ENCODE measurements around the gene NAALADL2. TPM values are rescaled to one million over a fixed set of nuclear protein-coding genes. Genes with fewer than 3 reads are reported as not detected.
"Not testable (repeated sequence)": the region's sequence is repeated elsewhere in the genome, so short reads cannot be mapped to it uniquely, and the experiment has no call there.

NAALADL2 gene
- total and polyA plus RNA-seq, 2 experiments from 2014 or later: 3.4 to 15.3 TPM

DNA sequence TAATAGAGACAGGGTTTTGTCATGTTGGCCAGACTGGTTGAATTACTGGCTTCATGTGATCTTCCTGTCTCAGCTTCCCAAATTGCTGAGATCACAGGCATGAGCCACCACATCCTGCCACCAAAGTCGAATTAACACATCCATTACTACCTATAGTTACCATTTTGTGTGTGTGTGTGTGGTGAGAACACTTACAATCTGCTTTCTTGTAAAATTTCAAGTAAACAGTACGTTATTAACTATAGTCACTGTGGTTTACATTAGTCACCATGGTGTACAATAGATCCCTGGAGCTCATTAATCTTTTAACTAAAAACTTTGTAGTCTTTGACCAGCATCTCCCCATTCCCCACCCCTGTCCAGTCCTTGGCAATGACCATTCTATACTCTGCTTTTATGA lies 270.0 kb downstream of the NAALADL2 start:
- Histone ChIP-seq H3K27ac (no peak overlapping the region), H3K79me2 (no peaks in the 10 kb centered on the region), H3K4me2 (no peak overlapping the region), H3K4me3 (no peak overlapping the region), H3K9me3 (ENCODE audit: low read depth) (no peaks in the 10 kb centered on the region), H3K4me1 (ENCODE audit: insufficient read depth) (no peaks in the 10 kb centered on the region), H3K36me3 (replicated peaks; ENCODE audit: insufficient read depth, low read depth) (no peaks in the 10 kb centered on the region), H4K20me1 (ENCODE audit: insufficient read depth, poor library complexity, severe bottlenecking) (no peaks in the 10 kb centered on the region), H3K9me2 (replicated peaks; ENCODE audit: insufficient read depth) (no peaks in the 10 kb centered on the region), H2AFZ (no peak overlapping the region), H3K27me3 (no peaks in the 10 kb centered on the region)
- TF ChIP-seq EZH2phosphoT487 (IDR thresholded peaks at IDR 0.05; ENCODE audit: low read depth, severe bottlenecking, unreplicated experiment): no peak
- no peak for TF ChIP-seq EZH2 (IDR thresholded peaks at IDR 0.05; ENCODE audit: borderline replicate concordance)
- TF ChIP-seq, protein P1, sequence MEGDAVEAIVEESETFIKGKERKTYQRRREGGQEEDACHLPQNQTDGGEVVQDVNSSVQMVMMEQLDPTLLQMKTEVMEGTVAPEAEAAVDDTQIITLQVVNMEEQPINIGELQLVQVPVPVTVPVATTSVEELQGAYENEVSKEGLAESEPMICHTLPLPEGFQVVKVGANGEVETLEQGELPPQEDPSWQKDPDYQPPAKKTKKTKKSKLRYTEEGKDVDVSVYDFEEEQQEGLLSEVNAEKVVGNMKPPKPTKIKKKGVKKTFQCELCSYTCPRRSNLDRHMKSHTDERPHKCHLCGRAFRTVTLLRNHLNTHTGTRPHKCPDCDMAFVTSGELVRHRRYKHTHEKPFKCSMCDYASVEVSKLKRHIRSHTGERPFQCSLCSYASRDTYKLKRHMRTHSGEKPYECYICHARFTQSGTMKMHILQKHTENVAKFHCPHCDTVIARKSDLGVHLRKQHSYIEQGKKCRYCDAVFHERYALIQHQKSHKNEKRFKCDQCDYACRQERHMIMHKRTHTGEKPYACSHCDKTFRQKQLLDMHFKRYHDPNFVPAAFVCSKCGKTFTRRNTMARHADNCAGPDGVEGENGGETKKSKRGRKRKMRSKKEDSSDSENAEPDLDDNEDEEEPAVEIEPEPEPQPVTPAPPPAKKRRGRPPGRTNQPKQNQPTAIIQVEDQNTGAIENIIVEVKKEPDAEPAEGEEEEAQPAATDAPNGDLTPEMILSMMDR (IDR thresholded peaks at IDR 0.05; ENCODE audit: poor library complexity): no peak
- 79% methylated on average over 2 of the region's 2 CpGs for WGBS (ENCODE audit: low lambda C conversion rate, missing lambda C conversion rate)
- DNase-seq (ENCODE audit: low spot score): no peak

- Histone ChIP-seq H3K36me3 (replicated peaks; ENCODE audit: insufficient read depth, low read depth) (no peaks in the 10 kb centered on the region), H3K79me2 (no peaks in the 10 kb centered on the region), H4K20me1 (ENCODE audit: insufficient read depth, poor library complexity, severe bottlenecking) (no peaks in the 10 kb centered on the region), H2AFZ (no peak overlapping the region), H3K4me1 (ENCODE audit: insufficient read depth) (no peaks in the 10 kb centered on the region), H3K27me3 (no peaks in the 10 kb centered on the region), H3K27ac (no peak overlapping the region), H3K4me3 (no peak overlapping the region), H3K9me3 (ENCODE audit: low read depth) (no peaks in the 10 kb centered on the region), H3K4me2 (no peak overlapping the region), H3K9me2 (replicated peaks; ENCODE audit: insufficient read depth) (no peaks in the 10 kb centered on the region)
- 92% methylated on average over 2 of the region's 2 CpGs for WGBS (ENCODE audit: low lambda C conversion rate, missing lambda C conversion rate)
- TF ChIP-seq EZH2phosphoT487 (IDR thresholded peaks at IDR 0.05; ENCODE audit: low read depth, severe bottlenecking, unreplicated experiment) (no peak), EZH2 (IDR thresholded peaks at IDR 0.05; ENCODE audit: borderline replicate concordance) (no peak)
- TF ChIP-seq, protein P1 (IDR thresholded peaks at IDR 0.05; ENCODE audit: poor library complexity): no peak
- DNase-seq (ENCODE audit: low spot score): no peak
These were observed 270.4 kb downstream of the NAALADL2 start for GRCh38 chr3:175129571-175129970.

GRCh38 chr3:175131866-175132265 lies 272.7 kb downstream of the NAALADL2 start:
- H3K27me3 ChIP-seq; H2AFZ ChIP-seq; H3K4me1 ChIP-seq (ENCODE audit: insufficient read depth); H3K27ac ChIP-seq; H3K9me2 ChIP-seq (replicated peaks; ENCODE audit: insufficient read depth); H4K20me1 ChIP-seq (ENCODE audit: insufficient read depth, poor library complexity, severe bottlenecking); DNase-seq (ENCODE audit: low spot score); H3K36me3 ChIP-seq (replicated peaks; ENCODE audit: insufficient read depth, low read depth); H3K4me2 ChIP-seq; H3K4me3 ChIP-seq; H3K9me3 ChIP-seq (ENCODE audit: low read depth); H3K79me2 ChIP-seq: not testable (repeated sequence)
- no CpG with 5 or more reads among the region's 28 CpGs for WGBS (ENCODE audit: low lambda C conversion rate, missing lambda C conversion rate)

DNA sequence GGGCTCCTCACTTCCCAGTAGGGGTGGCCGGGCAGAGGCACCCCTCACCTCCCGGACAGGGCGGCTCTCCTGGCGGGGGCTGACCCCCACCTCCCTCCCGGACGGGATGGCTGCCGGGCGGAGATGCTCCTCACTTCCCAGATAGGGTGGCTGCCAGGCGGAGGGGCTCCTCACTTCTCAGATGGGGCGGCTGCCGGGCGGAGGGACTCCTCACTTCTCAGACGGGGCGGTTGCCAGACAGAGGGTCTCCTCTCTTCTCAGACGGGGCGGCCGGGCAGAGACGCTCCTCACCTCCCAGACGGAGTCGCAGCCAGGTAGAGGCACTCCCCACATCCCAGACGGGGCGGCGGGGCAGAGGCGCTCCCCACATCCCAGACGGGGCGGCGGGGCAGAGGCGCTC lies 273.6 kb downstream of the NAALADL2 start:
- not testable (repeated sequence) for H3K27ac ChIP-seq; H4K20me1 ChIP-seq (ENCODE audit: insufficient read depth, poor library complexity, severe bottlenecking); H3K9me3 ChIP-seq (ENCODE audit: low read depth); DNase-seq (ENCODE audit: low spot score); H3K4me3 ChIP-seq; H3K27me3 ChIP-seq; H3K9me2 ChIP-seq (replicated peaks; ENCODE audit: insufficient read depth); H3K4me2 ChIP-seq; H3K36me3 ChIP-seq (replicated peaks; ENCODE audit: insufficient read depth, low read depth); H2AFZ ChIP-seq; H3K4me1 ChIP-seq (ENCODE audit: insufficient read depth); H3K79me2 ChIP-seq
- 91% methylated on average over 10 of the region's 28 CpGs for WGBS (ENCODE audit: low lambda C conversion rate, missing lambda C conversion rate)

- no peaks in the 10 kb centered on the region for H3K4me1 ChIP-seq (ENCODE audit: insufficient read depth)
- no peak for DNase-seq (ENCODE audit: low spot score)
- H4K20me1 ChIP-seq (ENCODE audit: insufficient read depth, poor library complexity, severe bottlenecking): no peaks in the 10 kb centered on the region
- 95% methylated on average over 2 of the region's 2 CpGs for WGBS (ENCODE audit: low lambda C conversion rate, missing lambda C conversion rate)
- no peak overlapping the region for H3K27ac ChIP-seq
- H3K9me3 ChIP-seq (ENCODE audit: low read depth): no peaks in the 10 kb centered on the region
- TF ChIP-seq EZH2phosphoT487 (IDR thresholded peaks at IDR 0.05; ENCODE audit: low read depth, severe bottlenecking, unreplicated experiment) (no peak), EZH2 (IDR thresholded peaks at IDR 0.05; ENCODE audit: borderline replicate concordance) (no peak)
- TF ChIP-seq, protein P1 (IDR thresholded peaks at IDR 0.05; ENCODE audit: poor library complexity): no peak
- no peak overlapping the region for H3K4me2 ChIP-seq
- H3K9me2 ChIP-seq (replicated peaks; ENCODE audit: insufficient read depth): no peaks in the 10 kb centered on the region
- H3K27me3 ChIP-seq: no peaks in the 10 kb centered on the region
- no peaks in the 10 kb centered on the region for H3K79me2 ChIP-seq
- no peak overlapping the region for H2AFZ ChIP-seq
- H3K4me3 ChIP-seq: no peak overlapping the region
- no peaks in the 10 kb centered on the region for H3K36me3 ChIP-seq (replicated peaks; ENCODE audit: insufficient read depth, low read depth)
These were observed 285.2 kb downstream of the NAALADL2 start for GRCh38 chr3:175144368-175144767.

All from hepatocyte (in vitro differentiated cells).